Body of pancreas (tissue), 4 donors: ENCODE data around the gene ME1. TPM values are rescaled to one million over a fixed set of nuclear protein-coding genes. Genes with fewer than 3 reads are reported as not detected.

Source experiments
- ATAC-seq: fragments of 150-250 bp; one replicate; pipeline ENCODE4 v1.9.1; 2016
- DNase-seq, 4 donors: peaks; one replicate each; pipeline ENCODE4 v3.0.0-alpha.2; 2019
- H3K27ac ChIP-seq, 4 donors: fragments of 200-600 bp; sonication (generic); 1 replicate in 3 of 4; 2 replicates in 1 of 4; pipeline versions ENCODE4 v1.5.1 to v1.6.1; 2016 to 2019; ENCODE audit warnings: mild to moderate bottlenecking in 1 of 4, mixed read lengths in 1 of 4, moderate library complexity in 1 of 4
- H3K27me3 ChIP-seq, 2 donors: fragments of 200-600 bp; sonication (generic); one replicate each; pipeline ENCODE4 v1.6.0; 2016; ENCODE audit warnings: mild to moderate bottlenecking in 1 of 2
- H3K36me3 ChIP-seq, 2 donors: fragments of 200-600 bp; sonication (generic); replicated peaks in 1 of 2; 2 replicates each; pipeline ENCODE4 v1.5.1; 2016; ENCODE audit warnings: low read depth in 2 of 2; ENCODE audit not compliant: insufficient read depth in 1 of 2
- H3K4me1 ChIP-seq: fragments of 200-600 bp; sonication (generic); one replicate; pipeline ENCODE4 v1.6.0; 2016
- H3K4me3 ChIP-seq, 2 donors: fragments of 200-600 bp; sonication (generic); 1 replicate in 1 of 2; 2 replicates in 1 of 2; pipeline ENCODE4 v1.5.1; 2016 to 2019
- H3K9me3 ChIP-seq, 3 donors: fragments of 200-600 bp; sonication (generic); 1 replicate in 2 of 3; 2 replicates in 1 of 3; pipeline ENCODE4 v1.5.1; 2016
- POLR2A ChIP-seq, 3 donors: fragments of 450-650 bp; IDR thresholded peaks; one replicate each; pipeline ENCODE4 v1.6.1; 2016; ENCODE audit warnings: antibody characterized with exemption in 3 of 3, mild to moderate bottlenecking in 2 of 3
- WGBS, 2 donors: methylation state at CpG; one replicate each; pipeline ENCODE4 v1.1.5; 2017; 5-methylcytosine and 5-hydroxymethylcytosine counted together
- intact Hi-C: fragments of 100-400 bp; cut with DNase I; formaldehyde crosslinking; loops from one replicate; pipeline ENCODE4 v1.15.1; 2023
- total RNA-seq, 2 donors: library from RNA; depleted of rRNA; stranded (reverse); fragments of >200 nt; gene quantifications; one replicate each; pipeline ENCODE4 v1.1.0, GENCODE V29; 2016
- TF ChIP-seq, protein P1 (sequence below), 7 experiments: fragments of 450-650 bp in 4 of 7; fragments of 200-600 bp in 3 of 7; sonication (generic) in 3 of 7; IDR thresholded peaks; one replicate each; pipeline ENCODE4 v1.5.1; 2016 to 2019; ENCODE audit warnings: antibody characterized with exemption in 7 of 7

The ME1 gene
- total RNA-seq, 2 donors from 2014 or later, result 7.9 to 10.4 TPM

DNA sequence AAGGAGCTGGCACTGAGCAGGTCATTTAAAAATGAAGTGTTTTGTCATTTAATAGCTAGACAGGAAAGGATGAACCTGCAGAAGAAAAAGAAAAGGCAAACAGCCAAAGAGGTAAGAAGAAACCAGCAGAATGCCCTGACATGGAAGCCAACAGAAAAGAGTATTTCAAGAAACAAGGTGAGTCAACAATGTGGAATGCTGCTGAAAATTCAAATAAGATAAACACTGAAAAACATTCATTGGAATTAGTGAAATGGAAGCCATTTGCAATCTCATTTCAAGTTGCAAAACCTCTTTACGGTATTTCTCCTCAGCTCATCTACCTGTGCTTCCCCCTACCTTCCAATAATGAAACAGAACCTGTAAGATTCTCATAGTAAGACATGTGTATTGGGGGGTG is 178.1 kb downstream of the ME1 start:
- no peaks in the 10 kb centered on the region for H3K36me3 ChIP-seq
- no peak overlapping the region for H3K4me3 ChIP-seq
- no peak overlapping the region for H3K27ac ChIP-seq
- ATAC-seq (no peak), DNase-seq (no peak)
- H3K27me3 ChIP-seq, result no peaks in the 10 kb centered on the region
- no peak for TF ChIP-seq POLR2A (IDR thresholded peaks at IDR 0.05)
- TF ChIP-seq, protein P1, sequence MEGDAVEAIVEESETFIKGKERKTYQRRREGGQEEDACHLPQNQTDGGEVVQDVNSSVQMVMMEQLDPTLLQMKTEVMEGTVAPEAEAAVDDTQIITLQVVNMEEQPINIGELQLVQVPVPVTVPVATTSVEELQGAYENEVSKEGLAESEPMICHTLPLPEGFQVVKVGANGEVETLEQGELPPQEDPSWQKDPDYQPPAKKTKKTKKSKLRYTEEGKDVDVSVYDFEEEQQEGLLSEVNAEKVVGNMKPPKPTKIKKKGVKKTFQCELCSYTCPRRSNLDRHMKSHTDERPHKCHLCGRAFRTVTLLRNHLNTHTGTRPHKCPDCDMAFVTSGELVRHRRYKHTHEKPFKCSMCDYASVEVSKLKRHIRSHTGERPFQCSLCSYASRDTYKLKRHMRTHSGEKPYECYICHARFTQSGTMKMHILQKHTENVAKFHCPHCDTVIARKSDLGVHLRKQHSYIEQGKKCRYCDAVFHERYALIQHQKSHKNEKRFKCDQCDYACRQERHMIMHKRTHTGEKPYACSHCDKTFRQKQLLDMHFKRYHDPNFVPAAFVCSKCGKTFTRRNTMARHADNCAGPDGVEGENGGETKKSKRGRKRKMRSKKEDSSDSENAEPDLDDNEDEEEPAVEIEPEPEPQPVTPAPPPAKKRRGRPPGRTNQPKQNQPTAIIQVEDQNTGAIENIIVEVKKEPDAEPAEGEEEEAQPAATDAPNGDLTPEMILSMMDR (IDR thresholded peaks at IDR 0.05), result no peak
- H3K4me1 ChIP-seq, result no peaks in the 10 kb centered on the region
- 92 to 96% methylated on average over 1 of the region's 1 CpG for WGBS, 2 donors
- no peaks in the 10 kb centered on the region for H3K9me3 ChIP-seq
- intact Hi-C loops, result no loop called here

DNA sequence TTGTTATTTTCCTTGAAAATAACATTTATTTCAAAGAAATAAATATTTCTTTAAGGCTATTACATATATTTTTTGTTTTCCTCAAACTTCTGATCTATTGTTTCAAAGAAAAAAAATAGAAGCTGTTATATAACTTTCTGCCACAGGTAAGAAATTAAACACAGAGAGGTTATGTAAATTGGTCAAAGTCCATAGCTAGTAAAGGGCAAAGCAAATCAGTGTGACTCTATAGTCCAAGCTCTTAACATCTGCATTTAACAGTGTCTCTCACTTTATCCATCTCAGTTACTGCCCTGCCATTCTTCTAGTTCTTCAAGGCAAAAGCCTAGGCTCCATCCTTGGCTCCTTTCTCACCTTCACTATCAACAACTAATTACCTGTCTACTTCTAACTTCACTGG is 180.6 kb downstream of the ME1 start:
- Histone ChIP-seq H3K4me3 (no peak overlapping the region), H3K27ac (no peak overlapping the region), H3K9me3 (no peaks in the 10 kb centered on the region), H3K27me3 (no peaks in the 10 kb centered on the region), H3K36me3 (no peaks in the 10 kb centered on the region), H3K4me1 (no peaks in the 10 kb centered on the region)
- ATAC-seq (no peak), DNase-seq (no peak)
- intact Hi-C loops, result no loop called here
- TF ChIP-seq POLR2A (IDR thresholded peaks at IDR 0.05), result no peak
- TF ChIP-seq, protein P1 (IDR thresholded peaks at IDR 0.05), result no peak

DNA sequence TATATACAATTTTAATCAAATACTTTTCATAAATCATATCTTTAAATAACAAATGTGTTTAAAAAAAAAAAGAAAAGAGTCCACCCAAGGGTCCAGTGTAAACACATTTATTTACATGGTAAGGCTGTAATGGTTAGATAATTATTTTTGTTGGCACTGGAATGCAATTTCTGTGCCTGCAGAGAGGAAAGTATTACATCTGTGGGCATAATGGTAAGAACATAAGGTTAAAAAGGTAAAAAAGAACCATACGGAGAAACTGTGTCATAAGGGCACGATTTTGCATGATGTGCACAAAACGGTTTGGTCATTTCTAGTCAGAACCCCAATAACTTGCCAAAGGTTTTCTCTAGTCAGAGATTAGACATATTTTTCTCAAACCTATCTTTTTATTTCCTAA is 183.4 kb downstream of the ME1 start:
- no peak for DNase-seq
- no peaks in the 10 kb centered on the region for H3K36me3 ChIP-seq
- H3K27ac ChIP-seq, result no peak overlapping the region
- H3K9me3 ChIP-seq, result no peaks in the 10 kb centered on the region
- whole genome bisulfite sequencing, 2 donors, result 68 to 71% methylated on average over 3 of the region's 3 CpGs
- no peak overlapping the region for H3K4me3 ChIP-seq
- no peaks in the 10 kb centered on the region for H3K27me3 ChIP-seq
- ATAC-seq, result no peak
- TF ChIP-seq, protein P1 (IDR thresholded peaks at IDR 0.05), result no peak
- TF ChIP-seq POLR2A (IDR thresholded peaks at IDR 0.05), result no peak
- H3K4me1 ChIP-seq, result no peaks in the 10 kb centered on the region
- intact Hi-C loops, result no loop called here

DNA sequence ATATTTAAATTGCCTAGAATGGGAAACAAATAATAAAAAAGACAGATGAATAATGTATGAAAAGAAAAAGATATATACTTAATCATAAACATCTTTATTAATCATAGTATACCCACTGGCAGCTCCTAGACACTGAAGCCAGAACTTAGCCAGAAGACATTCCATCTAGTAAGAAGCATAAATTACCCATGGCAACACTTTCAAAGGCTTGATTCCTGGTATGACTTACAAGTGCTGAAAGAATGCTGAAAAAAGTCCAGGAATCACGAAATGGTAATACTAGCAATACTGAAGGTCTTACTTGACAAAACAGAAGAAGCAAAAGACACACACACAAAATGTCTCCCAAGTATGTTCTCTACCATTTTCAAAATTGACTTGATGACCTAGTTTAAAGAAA is 199.7 kb downstream of the ME1 start:
- Histone ChIP-seq H3K4me1 (no peaks in the 10 kb centered on the region), H3K4me3 (no peak overlapping the region), H3K36me3 (no peaks in the 10 kb centered on the region), H3K27ac (no peak overlapping the region), H3K9me3 (no peaks in the 10 kb centered on the region), H3K27me3 (no peaks in the 10 kb centered on the region)
- intact Hi-C loops, result no loop called here
- WGBS, 2 donors, result 64 to 85% methylated on average over 1 of the region's 1 CpG
- ATAC-seq (no peak), DNase-seq (no peak)
- TF ChIP-seq, protein P1 (IDR thresholded peaks at IDR 0.05), result no peak

DNA sequence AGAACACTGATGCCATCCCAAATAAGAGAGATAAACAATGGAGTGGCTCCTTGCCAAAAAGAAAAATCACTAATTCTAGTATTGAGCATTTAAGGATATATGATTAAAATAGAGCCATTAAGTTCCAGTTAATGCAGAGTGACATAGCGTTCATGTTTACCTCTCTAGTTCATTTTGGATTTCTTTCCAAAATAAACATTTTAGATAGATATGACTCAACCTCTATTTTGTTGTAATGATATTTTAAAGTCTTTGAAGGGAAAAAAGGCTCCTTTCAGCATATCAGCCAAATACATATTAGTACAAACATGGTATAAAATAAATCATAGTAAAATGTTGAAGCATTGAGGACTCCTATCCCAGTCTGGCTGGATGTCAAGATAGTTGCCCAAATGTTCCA is 204.3 kb downstream of the ME1 start:
- no peak overlapping the region for H3K27ac ChIP-seq
- no peak overlapping the region for H3K4me3 ChIP-seq
- ATAC-seq (no peak), DNase-seq (no peak)
- TF ChIP-seq, protein P1 (IDR thresholded peaks at IDR 0.05), result no peak
- no peak for TF ChIP-seq POLR2A (IDR thresholded peaks at IDR 0.05)
- no peaks in the 10 kb centered on the region for H3K27me3 ChIP-seq
- no peaks in the 10 kb centered on the region for H3K4me1 ChIP-seq
- 28 to 36% methylated on average over 1 of the region's 1 CpG for WGBS, 2 donors
- H3K9me3 ChIP-seq, result no peaks in the 10 kb centered on the region
- H3K36me3 ChIP-seq, result no peaks in the 10 kb centered on the region
- intact Hi-C loops, result loop anchor here (10.0 kb wide), 1 partner anchor 188 kb away; no protein-coding TSS in a partner anchor
